ENCODE measurements around the gene MSMP. TPM values are rescaled to one million over a fixed set of nuclear protein-coding genes. Genes with fewer than 3 reads are reported as not detected.
A peak's percentile ranks its signal among the peaks of the same experiment; 100 is the strongest.

Gene MSMP, protein sequence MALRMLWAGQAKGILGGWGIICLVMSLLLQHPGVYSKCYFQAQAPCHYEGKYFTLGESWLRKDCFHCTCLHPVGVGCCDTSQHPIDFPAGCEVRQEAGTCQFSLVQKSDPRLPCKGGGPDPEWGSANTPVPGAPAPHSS
- total RNA-seq (18.8 and 25.6 TPM in 2 replicates), polyA plus RNA-seq (23.5 and 29.0 TPM in 2 replicates), polyA minus RNA-seq (7.9 and 10.8 TPM in 2 replicates), Bru-seq, nascent RNA (percentile 47 among the genes with signal in this experiment), BruChase-seq, experiment 1, labeled RNA remaining after a 6-hour chase (percentile 63 among the genes with signal in this experiment), BruChase-seq, experiment 2, labeled RNA remaining after a 2-hour chase (percentile 44 among the genes with signal in this experiment)
- 27.7 and 40.2 TPM in 2 replicates for polyA plus RNA-seq (2011; cell fraction: cytosol; rRNA removed)
- polyA plus RNA-seq (2011; cell fraction: nucleus; rRNA removed), result 9.9 and 11.8 TPM in 2 replicates
- polyA plus RNA-seq (2012), result 10.2 and 29.9 TPM in 2 replicates
- polyA minus RNA-seq (2011; cell fraction: cytosol; rRNA and poly(A)+ RNA removed), result not detected
- 1.5 and 2.1 TPM in 2 replicates for polyA minus RNA-seq (2011; cell fraction: nucleus; rRNA and poly(A)+ RNA removed)
- long read RNA-seq, transcript MSMP-202 (3 exons, 670 nt), result major isoform, 123 of 124 reads
- long read RNA-seq, partial matches to known transcripts, result 0 of 124 reads
- long read RNA-seq, other reads (novel, unspliced or antisense), result 1 of 124 reads

DNA sequence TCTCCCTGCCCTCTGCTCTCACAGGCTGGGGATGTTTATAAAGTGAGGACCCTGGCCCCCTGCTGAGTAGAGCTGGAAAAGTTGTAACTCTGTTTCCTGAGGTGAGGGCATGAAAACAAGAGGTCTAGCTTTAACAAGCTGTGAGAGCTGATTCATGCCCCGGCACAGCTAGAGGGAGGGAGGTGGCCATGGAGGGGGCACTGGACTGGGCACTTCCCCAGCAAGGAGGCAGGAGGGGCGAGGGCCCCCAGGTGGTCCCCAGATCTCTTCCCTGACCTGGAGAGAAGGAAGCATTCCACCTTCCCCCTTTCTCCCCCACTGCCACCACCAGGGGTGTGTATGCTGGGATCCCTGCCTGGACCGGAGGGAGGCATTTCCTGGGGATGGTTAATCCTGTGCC, at the start of gene MSMP:
Gene MSMP, minus strand, starts transcription at position 13 of the 400 bp plus-strand sequence. CDS start 147 bp downstream, outside the sequence.
- peak within 1 kb of the TSS; percentile 97 for H3K27ac ChIP-seq (ENCODE audit: insufficient read depth, low read depth, low read length)
- FAIRE-seq (peak; percentile 91), DNase-seq (ENCODE audit: low read depth, low spot score) (peak; percentile 75)
- dilution Hi-C loops (cut with MboI; ENCODE audit: extremely low pct_ligation_motif_present, low sequenced_read_pairs) (no loop called here), intact Hi-C loops (cut with micrococcal nuclease) (no loop called here)
- H3K4me3 ChIP-seq (replicated peaks in 1 of 3; ENCODE audit: insufficient read depth in 1 of 3, low read depth in 1 of 3, low read length in 3 of 3), result no peak within 1 kb of the TSS
- H3K79me2 ChIP-seq (ENCODE audit: control insufficient read depth, insufficient read depth, low read length), result peaks cover 7% of the 10 kb centered on the region
- ChIA-PET POLR2A (no interaction called here), CTCF (interaction anchor here (0.8 to 3.5 kb wide), 12 partner anchors 10 to 128 kb away, joined by 3 to 24 read pairs (median 8); partner anchors contain the start of genes CCDC107, CREB3, NPR2 and RMRP)
- H3K4me1 ChIP-seq (ENCODE audit: control insufficient read depth, extremely low read depth, insufficient read depth, low read length), result peaks cover 92% of the 10 kb centered on the region
- peak within 1 kb of the TSS; percentile 25 for H3K9ac ChIP-seq (replicated peaks; ENCODE audit: extremely low read depth, insufficient read depth, low read length)
- H3K27me3 ChIP-seq (ENCODE audit: control insufficient read depth in 2 of 2, insufficient read depth in 2 of 2, low read length in 2 of 2), result no peaks in the 10 kb centered on the region
- H3K4me2 ChIP-seq (ENCODE audit: insufficient read depth, low read length), result peak within 1 kb of the TSS; percentile 18
- H2AFZ ChIP-seq (ENCODE audit: low read depth, low read length), result no peak within 1 kb of the TSS
- no peak for TF ChIP-seq EZH2 (IDR thresholded peaks at IDR 0.05; ENCODE audit: borderline replicate concordance, low read depth, low read length, severe bottlenecking)
- TF ChIP-seq, protein P1, sequence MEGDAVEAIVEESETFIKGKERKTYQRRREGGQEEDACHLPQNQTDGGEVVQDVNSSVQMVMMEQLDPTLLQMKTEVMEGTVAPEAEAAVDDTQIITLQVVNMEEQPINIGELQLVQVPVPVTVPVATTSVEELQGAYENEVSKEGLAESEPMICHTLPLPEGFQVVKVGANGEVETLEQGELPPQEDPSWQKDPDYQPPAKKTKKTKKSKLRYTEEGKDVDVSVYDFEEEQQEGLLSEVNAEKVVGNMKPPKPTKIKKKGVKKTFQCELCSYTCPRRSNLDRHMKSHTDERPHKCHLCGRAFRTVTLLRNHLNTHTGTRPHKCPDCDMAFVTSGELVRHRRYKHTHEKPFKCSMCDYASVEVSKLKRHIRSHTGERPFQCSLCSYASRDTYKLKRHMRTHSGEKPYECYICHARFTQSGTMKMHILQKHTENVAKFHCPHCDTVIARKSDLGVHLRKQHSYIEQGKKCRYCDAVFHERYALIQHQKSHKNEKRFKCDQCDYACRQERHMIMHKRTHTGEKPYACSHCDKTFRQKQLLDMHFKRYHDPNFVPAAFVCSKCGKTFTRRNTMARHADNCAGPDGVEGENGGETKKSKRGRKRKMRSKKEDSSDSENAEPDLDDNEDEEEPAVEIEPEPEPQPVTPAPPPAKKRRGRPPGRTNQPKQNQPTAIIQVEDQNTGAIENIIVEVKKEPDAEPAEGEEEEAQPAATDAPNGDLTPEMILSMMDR (IDR thresholded peaks at IDR 0.05; ENCODE audit: extremely low read depth in 1 of 2, insufficient read depth in 1 of 2, low read depth in 1 of 2, low read length in 2 of 2), result peak in 1 of 2 donors; percentile 5
- TF ChIP-seq FOS (IDR thresholded peaks at IDR 0.05; ENCODE audit: borderline replicate concordance, insufficient read depth, low read length), result peak; percentile 62
- peak; percentile 52 for TF ChIP-seq GATA2 (IDR thresholded peaks at IDR 0.05; ENCODE audit: insufficient read depth, insufficient read length, low read depth, low read length)
- no peak for TF ChIP-seq MYC (IDR thresholded peaks at IDR 0.05; ENCODE audit: low read depth, low read length)
- no peak for TF ChIP-seq POLR2AphosphoS5 (IDR thresholded peaks at IDR 0.05; ENCODE audit: insufficient read depth, low read depth, low read length)
- no peak for TF ChIP-seq POLR2A (IDR thresholded peaks at IDR 0.05; ENCODE audit: low read depth, low read length)
- TF ChIP-seq, protein P2, sequence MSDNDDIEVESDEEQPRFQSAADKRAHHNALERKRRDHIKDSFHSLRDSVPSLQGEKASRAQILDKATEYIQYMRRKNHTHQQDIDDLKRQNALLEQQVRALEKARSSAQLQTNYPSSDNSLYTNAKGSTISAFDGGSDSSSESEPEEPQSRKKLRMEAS (IDR thresholded peaks at IDR 0.05; ENCODE audit: insufficient read depth, insufficient read length), result no peak
- no peak for TF ChIP-seq JUN (IDR thresholded peaks at IDR 0.05; ENCODE audit: borderline replicate concordance, insufficient read depth, insufficient read length, low read depth)
- peaks cover 0 to 2% of the 10 kb centered on the region in 2 experiments for H3K36me3 ChIP-seq (ENCODE audit: control insufficient read depth in 2 of 2, extremely low read depth in 1 of 2, insufficient read depth in 2 of 2, low read length in 2 of 2)
- no peaks in the 10 kb centered on the region for H3K9me3 ChIP-seq (replicated peaks; ENCODE audit: control insufficient read depth, insufficient read depth, low read length)
- no peaks in the 10 kb centered on the region for H3K9me1 ChIP-seq (replicated peaks; ENCODE audit: control insufficient read depth, extremely low read depth, insufficient read depth, low read length)
- no TSS peak for BruUV-seq (replicated peaks)
- H4K20me1 ChIP-seq (replicated peaks; ENCODE audit: control insufficient read depth, extremely low read depth, insufficient read depth, low read length), result no peaks in the 10 kb centered on the region
